ENCODE results near the gene FAM221B. TPM values are rescaled to one million over a fixed set of nuclear protein-coding genes. Genes with fewer than 3 reads are reported as not detected.

Gene FAM221B
- total and polyA plus RNA-seq, 5 donors from 2014 or later = 0.03 TPM; not detected in 4

DNA sequence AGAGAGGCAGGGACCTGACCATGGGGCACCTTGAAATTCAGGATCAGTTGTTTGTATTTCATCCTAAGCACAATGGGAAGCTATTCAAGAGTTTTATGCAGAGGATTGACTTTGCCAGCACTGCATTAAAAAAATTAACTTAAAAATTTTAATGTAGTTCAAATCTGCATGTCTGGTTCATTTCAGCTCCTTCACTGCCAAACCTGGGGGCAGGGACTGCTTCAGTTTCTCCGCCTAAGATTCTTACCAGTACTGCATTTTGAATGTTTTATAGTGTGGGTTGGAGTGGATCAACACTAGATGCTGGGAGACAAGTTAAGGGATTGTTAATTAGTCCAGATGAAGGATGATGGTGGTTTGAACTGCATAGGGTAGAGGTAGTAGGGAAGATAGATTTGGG is 58.8 kb downstream of the FAM221B start:
- DNase-seq = no peak
- H3K36me3 Mint-ChIP-seq = no peaks in the 10 kb centered on the region
- Histone ChIP-seq H3K4me3 (ENCODE audit: low read depth, low read length) (no peak overlapping the region), H3K27ac (ENCODE audit: insufficient read depth, low read length, poor library complexity, severe bottlenecking) (no peak overlapping the region), H3K9me3 (ENCODE audit: control insufficient read depth in 2 of 2, low read length in 2 of 2) (no peaks in the 10 kb centered on the region), H3K4me1 (ENCODE audit: control insufficient read depth, insufficient read depth, low read length, poor library complexity, severe bottlenecking) (no peaks in the 10 kb centered on the region), H3K36me3 (ENCODE audit: control insufficient read depth, insufficient read depth, low read length) (peaks cover 4% of the 10 kb centered on the region), H3K27me3 (ENCODE audit: control insufficient read depth, insufficient read depth, low read length) (no peaks in the 10 kb centered on the region)
- H3K9me3 Mint-ChIP-seq = no peaks in the 10 kb centered on the region
- no peaks in the 10 kb centered on the region for H3K27me3 Mint-ChIP-seq
- H3K4me3 Mint-ChIP-seq = no peak overlapping the region
- H3K4me1 Mint-ChIP-seq = peaks cover 4 to 22% (median 15%) of the 10 kb centered on the region in 4 donors
- ATAC-seq (ENCODE audit: low read depth in 2 of 2) = no peak
- H3K27ac Mint-ChIP-seq = no peak overlapping the region

DNA sequence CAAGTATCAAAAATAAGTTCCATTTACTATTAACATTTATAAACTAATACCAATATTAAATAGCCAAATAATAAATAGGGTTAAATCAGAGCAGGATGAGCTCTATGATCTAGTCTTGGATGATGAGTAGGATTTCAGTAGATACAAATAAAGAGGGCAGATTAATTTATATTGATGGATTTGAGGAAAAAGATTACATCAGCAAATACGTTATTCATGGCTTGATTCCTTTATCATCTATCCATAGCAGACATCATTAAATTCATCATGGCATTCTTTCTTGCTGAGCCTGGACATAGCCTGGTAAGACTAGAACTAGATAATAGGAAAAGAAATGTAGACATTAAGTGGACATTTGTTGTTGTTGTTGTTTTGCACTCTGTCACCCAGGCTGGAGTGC is 61.1 kb downstream of the FAM221B start:
- Mint-ChIP-seq H3K4me3 (no peak overlapping the region), H3K27ac (no peak overlapping the region), H3K27me3 (no peaks in the 10 kb centered on the region)

DNA sequence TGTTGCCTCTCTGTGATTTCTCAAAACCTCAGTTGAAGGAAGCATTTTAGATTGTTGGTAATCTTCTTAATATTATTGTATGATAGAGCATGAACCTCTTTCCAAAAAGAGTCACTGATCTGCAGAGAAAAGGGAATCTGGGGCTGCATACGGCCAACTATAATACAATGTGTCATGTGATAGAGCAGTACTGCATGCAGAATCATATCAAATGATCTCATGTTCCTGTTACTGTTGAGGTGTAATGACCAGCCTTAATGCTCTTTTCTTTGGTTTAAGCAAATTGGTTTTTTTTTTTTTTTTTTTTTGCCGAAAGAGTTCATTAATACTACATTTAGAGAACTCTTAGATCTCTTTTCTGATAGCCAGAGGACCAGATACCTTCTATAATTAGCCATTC is 61.5 kb downstream of the FAM221B start:
- no peaks in the 10 kb centered on the region for H3K36me3 Mint-ChIP-seq
- Histone ChIP-seq H3K9me3 (ENCODE audit: control insufficient read depth in 2 of 2, low read length in 2 of 2) (no peaks in the 10 kb centered on the region), H3K36me3 (ENCODE audit: control insufficient read depth, insufficient read depth, low read length) (peaks cover under 1% of the 10 kb centered on the region), H3K27ac (ENCODE audit: insufficient read depth, low read length, poor library complexity, severe bottlenecking) (no peak overlapping the region), H3K27me3 (ENCODE audit: control insufficient read depth, insufficient read depth, low read length) (no peaks in the 10 kb centered on the region), H3K4me1 (ENCODE audit: control insufficient read depth, insufficient read depth, low read length, poor library complexity, severe bottlenecking) (no peaks in the 10 kb centered on the region), H3K4me3 (ENCODE audit: low read depth, low read length) (no peak overlapping the region)
- DNase-seq (no peak), ATAC-seq (ENCODE audit: low read depth in 2 of 2) (no peak)
- H3K9me3 Mint-ChIP-seq = no peaks in the 10 kb centered on the region
- H3K27ac Mint-ChIP-seq = no peak overlapping the region
- no peaks in the 10 kb centered on the region for H3K27me3 Mint-ChIP-seq
- H3K4me1 Mint-ChIP-seq = peaks cover 14 to 28% (median 22%) of the 10 kb centered on the region in 4 donors
- H3K4me3 Mint-ChIP-seq = no peak overlapping the region

More for the DNA sequence above, 61.1 kb downstream of the FAM221B start:
- Mint-ChIP-seq H3K36me3 (no peaks in the 10 kb centered on the region), H3K9me3 (no peaks in the 10 kb centered on the region), H3K4me1 (peaks cover 12 to 25% (median 18%) of the 10 kb centered on the region in 4 donors)
- Histone ChIP-seq H3K4me3 (ENCODE audit: low read depth, low read length) (no peak overlapping the region), H3K27me3 (ENCODE audit: control insufficient read depth, insufficient read depth, low read length) (no peaks in the 10 kb centered on the region), H3K9me3 (ENCODE audit: control insufficient read depth in 2 of 2, low read length in 2 of 2) (no peaks in the 10 kb centered on the region), H3K4me1 (ENCODE audit: control insufficient read depth, insufficient read depth, low read length, poor library complexity, severe bottlenecking) (no peaks in the 10 kb centered on the region), H3K36me3 (ENCODE audit: control insufficient read depth, insufficient read depth, low read length) (peaks cover 4% of the 10 kb centered on the region), H3K27ac (ENCODE audit: insufficient read depth, low read length, poor library complexity, severe bottlenecking) (no peak overlapping the region)
- DNase-seq = no peak
- ATAC-seq (ENCODE audit: low read depth in 2 of 2) = no peak

Other genes starting within 250 kb of the FAM221B start
- gene TESK1, start 223.5 kb downstream of the FAM221B start, total RNA-seq = 24.5 TPM
- 1 to 10 TPM; 3.9 to 5.7 (median 4.5) TPM for gene TESK1, start 223.5 kb downstream of the FAM221B start, polyA plus RNA-seq
- 7.9 TPM for gene CD72, start 210.3 kb downstream of the FAM221B start, total RNA-seq
- 1 to 10 TPM; 1.0 to 4.0 (median 1.9) TPM for gene CD72, start 210.3 kb downstream of the FAM221B start, polyA plus RNA-seq
- gene SIT1, start 177.8 kb downstream of the FAM221B start, total RNA-seq = 76.9 TPM
- 100 to 1,000 TPM; 239 to 346 (median 308) TPM for gene SIT1, start 177.8 kb downstream of the FAM221B start, polyA plus RNA-seq
- gene RMRP, start 170.7 kb downstream of the FAM221B start, total RNA-seq = 6,542 TPM
- not detected for gene RMRP, start 170.7 kb downstream of the FAM221B start, polyA plus RNA-seq
- gene CCDC107, start 170.4 kb downstream of the FAM221B start, total RNA-seq = 31.2 TPM
- gene CCDC107, start 170.4 kb downstream of the FAM221B start, polyA plus RNA-seq = 10 to 100 TPM; 65.8 to 83.2 (median 71.7) TPM
- gene ARHGEF39, start 163.5 kb downstream of the FAM221B start, total RNA-seq = 0.84 TPM
- gene ARHGEF39, start 163.5 kb downstream of the FAM221B start, polyA plus RNA-seq = under 1 TPM; 0.36 to 0.66 (median 0.44) TPM
- gene CA9, start 154.8 kb downstream of the FAM221B start, total RNA-seq = not detected
- under 1 TPM in 1 of 4 donors, not detected in 3; 0.48 TPM for gene CA9, start 154.8 kb downstream of the FAM221B start, polyA plus RNA-seq
- 38.8 TPM for gene TPM2, start 138.8 kb downstream of the FAM221B start, total RNA-seq
- not detected for gene TPM2, start 138.8 kb downstream of the FAM221B start, polyA plus RNA-seq
- gene TLN1, start 96.5 kb downstream of the FAM221B start, total RNA-seq = 277 TPM
- gene TLN1, start 96.5 kb downstream of the FAM221B start, polyA plus RNA-seq = 10 to 100 TPM; 33.7 to 36.2 (median 35.9) TPM
- 14.6 TPM for gene CREB3, start 96.1 kb downstream of the FAM221B start, total RNA-seq
- 10 to 100 TPM; 33.4 to 36.4 (median 34.6) TPM for gene CREB3, start 96.1 kb downstream of the FAM221B start, polyA plus RNA-seq
- gene GBA2, start 79.5 kb downstream of the FAM221B start, total RNA-seq = 47.9 TPM
- 10 to 100 TPM; 18.7 to 27.1 (median 21.2) TPM for gene GBA2, start 79.5 kb downstream of the FAM221B start, polyA plus RNA-seq
- gene RGP1, start 79.4 kb downstream of the FAM221B start, total RNA-seq = 22.8 TPM
- gene RGP1, start 79.4 kb downstream of the FAM221B start, polyA plus RNA-seq = 10 to 100 TPM in 1 of 4 donors, 1 to 10 TPM in 3; 4.6 to 10.2 (median 7.0) TPM
- not detected for gene MSMP, start 74.5 kb downstream of the FAM221B start, total RNA-seq
- under 1 TPM in 1 of 4 donors, not detected in 3; 0.69 TPM for gene MSMP, start 74.5 kb downstream of the FAM221B start, polyA plus RNA-seq
- gene NPR2, start 37.1 kb downstream of the FAM221B start, total RNA-seq = 7.7 TPM
- gene NPR2, start 37.1 kb downstream of the FAM221B start, polyA plus RNA-seq = 1 to 10 TPM in 2 of 4 donors, under 1 TPM in 1, not detected in 1; 0.46 to 1.9 (median 1.5) TPM
- gene SPAG8, start 16.5 kb downstream of the FAM221B start, total RNA-seq = 0.99 TPM
- 1 to 10 TPM in 1 of 4 donors, under 1 TPM in 2, not detected in 1; 0.75 to 1.3 (median 0.85) TPM for gene SPAG8, start 16.5 kb downstream of the FAM221B start, polyA plus RNA-seq
- gene HINT2, start 13.7 kb downstream of the FAM221B start, total RNA-seq = 21.7 TPM
- 100 to 1,000 TPM in 2 of 4 donors, 10 to 100 TPM in 2; 70.5 to 105 (median 90.6) TPM for gene HINT2, start 13.7 kb downstream of the FAM221B start, polyA plus RNA-seq
- gene TMEM8B, start 496 bp upstream of the FAM221B start, total RNA-seq = 3.3 TPM
- 1 to 10 TPM in 3 of 4 donors, under 1 TPM in 1; 0.21 to 1.5 (median 1.3) TPM for gene TMEM8B, start 496 bp upstream of the FAM221B start, polyA plus RNA-seq
- not detected for gene OR13J1, start 41.7 kb upstream of the FAM221B start, total RNA-seq
- gene OR13J1, start 41.7 kb upstream of the FAM221B start, polyA plus RNA-seq = not detected
- not detected for gene HRCT1, start 77.5 kb upstream of the FAM221B start, total RNA-seq
- not detected for gene HRCT1, start 77.5 kb upstream of the FAM221B start, polyA plus RNA-seq
- not detected for gene SPAAR, start 80.8 kb upstream of the FAM221B start, total RNA-seq
- not detected for gene SPAAR, start 80.8 kb upstream of the FAM221B start, polyA plus RNA-seq
- not detected for gene OR2S2, start 129.4 kb upstream of the FAM221B start, total RNA-seq
- not detected for gene OR2S2, start 129.4 kb upstream of the FAM221B start, polyA plus RNA-seq
- gene RECK, start 208.2 kb upstream of the FAM221B start, total RNA-seq = 6.5 TPM
- 10 to 100 TPM in 2 of 4 donors, 1 to 10 TPM in 2; 5.5 to 12.6 (median 8.7) TPM for gene RECK, start 208.2 kb upstream of the FAM221B start, polyA plus RNA-seq